Erythroblast (primary cell): ENCODE measurements around the gene PRAF2.

ENCODE experiments used
- GATA1 ChIP-seq: IDR thresholded peaks from 2 replicates; pipeline ENCODE4 v1.6.1; 2011; ENCODE audit warnings: low read depth, mild to moderate bottlenecking, control low read depth, low read length, moderate library complexity
- POLR2A ChIP-seq: IDR thresholded peaks from 2 replicates; pipeline ENCODE4 v1.6.1; 2011; ENCODE audit warnings: mild to moderate bottlenecking, low read length

GRCh38 chrX:49037883-49038475 lies 35.8 kb downstream of the PRAF2 start:
- TF ChIP-seq POLR2A, result no peak
- TF ChIP-seq GATA1, result no peak
